MCF 10A (cell line): ENCODE measurements around the gene MCM5. TPM values are rescaled to one million over a fixed set of nuclear protein-coding genes. Genes with fewer than 3 reads are reported as not detected.

ENCODE experiments used
- Bru-seq: library from RNA; stranded (reverse); fragments of 400-500 nt; gene quantifications from one replicate; lab custom pipeline; 2021; lab: Mats Ljungman, UMichigan
- BruChase-seq, 2 experiments: library from RNA; stranded (reverse); fragments of 400-500 nt; gene quantifications; one replicate each; lab custom pipeline; 2021; lab: Mats Ljungman, UMichigan
- BruUV-seq: library from RNA; stranded (reverse); fragments of 400-500 nt; replicated peaks from 2 replicates; lab custom pipeline; 2021; lab: Mats Ljungman, UMichigan
- CTCF ChIA-PET: fragments of 300-600 bp; sonication (Branson Sonifier 250); formaldehyde crosslinking; extraction: SDS; loops from one replicate; lab custom pipeline; 2021; ENCODE audit warnings: antibody characterized with exemption, inconsistent platforms; lab: Yijun Ruan, JAX
- POLR2A ChIA-PET: fragments of 300-600, 350-650 bp; sonication (Branson Sonifier 250); formaldehyde crosslinking; extraction: SDS; loops from one replicate; lab custom pipeline; 2020; ENCODE audit warnings: antibody characterized with exemption, inconsistent platforms; lab: Yijun Ruan, JAX
- DNase-seq: peaks from one replicate; pipeline ENCODE4 v3.0.0-alpha.2; 2018; ENCODE audit not compliant: unreplicated experiment
- H3K27ac Mint-ChIP-seq: one replicate; pipeline ENCODE4 v1.8.0; 2022; ENCODE audit warnings: mild to moderate bottlenecking, low read depth, mixed read lengths; ENCODE audit not compliant: unreplicated experiment
- H3K27me3 Mint-ChIP-seq: one replicate; pipeline ENCODE4 v1.8.0; 2022; ENCODE audit warnings: mixed read lengths; ENCODE audit not compliant: insufficient read depth, unreplicated experiment
- H3K36me3 Mint-ChIP-seq: one replicate; pipeline ENCODE4 v1.8.0; 2022; ENCODE audit warnings: mild to moderate bottlenecking, moderate library complexity, mixed read lengths; ENCODE audit not compliant: insufficient read depth, unreplicated experiment
- H3K4me1 Mint-ChIP-seq: one replicate; pipeline ENCODE4 v1.8.0; 2022; ENCODE audit warnings: mixed read lengths; ENCODE audit not compliant: insufficient read depth, unreplicated experiment
- H3K4me3 Mint-ChIP-seq: one replicate; pipeline ENCODE4 v1.8.0; 2022; ENCODE audit warnings: mild to moderate bottlenecking, moderate library complexity, mixed read lengths; ENCODE audit not compliant: unreplicated experiment
- H3K9me3 Mint-ChIP-seq: one replicate; pipeline ENCODE4 v1.8.0; 2022; ENCODE audit warnings: mixed read lengths; ENCODE audit not compliant: unreplicated experiment
- intact Hi-C: fragments of 100-400 bp; cut with micrococcal nuclease; formaldehyde crosslinking; loops from 2 replicates; pipeline ENCODE4 v1.14.1; 2022
- long read RNA-seq: library from polyadenylated mRNA; stranded (forward); transcript quantifications from one replicate; pipeline ENCODE4 v2.0.0, GENCODE V29; 2022
- total RNA-seq: library from RNA; stranded (reverse); gene quantifications from 2 replicates; pipeline ENCODE4 v1.2.3, GENCODE V29; 2022
- TF ChIP-seq, protein P1 (sequence below): fragments of 200-600 bp; IDR thresholded peaks from one replicate; pipeline ENCODE4 v1.8.0; 2022; ENCODE audit warnings: antibody characterized with exemption, mild to moderate bottlenecking; ENCODE audit not compliant: unreplicated experiment

The MCM5 gene
- 26.2 and 35.0 TPM in 2 replicates for total RNA-seq
- percentile 46 among the genes with signal in this experiment for Bru-seq, nascent RNA
- BruChase-seq, experiment 1, labeled RNA remaining after a 6-hour chase, result percentile 51 among the genes with signal in this experiment
- percentile 44 among the genes with signal in this experiment for BruChase-seq, experiment 2, labeled RNA remaining after a 2-hour chase
- long read RNA-seq, transcript MCM5-201 (17 exons, 3,534 nt), result major isoform, 130 of 143 reads
- long read RNA-seq, partial matches to known transcripts, result 6 of 143 reads
- long read RNA-seq, other reads (novel, unspliced or antisense), result 7 of 143 reads

DNA sequence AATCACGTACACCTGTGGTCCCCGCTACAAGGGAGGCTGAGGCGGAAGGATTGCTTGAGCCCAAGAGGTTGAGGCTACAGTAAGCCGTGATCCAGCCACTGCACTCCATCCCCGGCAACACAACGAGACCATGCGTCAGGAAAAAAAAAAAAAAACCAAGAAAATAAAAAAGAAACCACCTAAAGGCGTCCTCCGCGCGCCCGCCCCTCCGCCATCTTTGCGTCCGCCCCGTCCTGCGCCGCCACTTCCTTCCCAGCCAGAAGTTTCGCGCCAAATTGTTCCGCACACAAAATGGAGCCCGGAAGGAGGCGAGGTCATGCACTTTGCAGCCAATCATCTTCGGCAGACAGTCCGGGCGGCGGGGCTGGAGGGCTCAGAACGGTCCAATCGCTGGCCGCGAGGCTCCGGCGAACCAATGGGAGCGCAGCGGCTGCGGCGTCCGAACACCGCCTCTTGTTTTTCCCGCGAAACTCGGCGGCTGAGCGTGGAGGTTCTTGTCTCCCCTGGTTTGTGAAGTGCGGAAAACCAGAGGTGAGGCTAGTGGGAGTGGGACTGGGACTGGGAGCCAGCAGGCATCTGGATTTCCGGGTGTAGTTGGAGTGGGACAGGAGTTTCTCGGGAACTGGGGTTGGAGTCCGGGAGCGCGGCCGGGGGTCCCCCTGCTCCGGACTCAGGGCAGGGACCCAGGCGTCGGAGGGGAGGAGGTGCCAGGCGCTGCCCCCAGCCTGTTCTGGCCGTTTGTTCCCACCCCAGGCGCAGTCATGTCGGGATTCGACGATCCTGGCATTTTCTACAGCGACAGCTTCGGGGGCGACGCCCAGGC is at the start of gene MCM5:
Gene MCM5, plus strand, starts transcription at position 463 of the 823 bp plus-strand sequence. Its CDS starts 299 bp downstream, at position 762.
- Mint-ChIP-seq H3K4me3 (peak within 1 kb of the TSS; percentile 99), H3K27ac (peak within 1 kb of the TSS; percentile 90), H3K4me1 (peaks cover 13% of the 10 kb centered on the region), H3K27me3 (no peaks in the 10 kb centered on the region), H3K9me3 (no peaks in the 10 kb centered on the region), H3K36me3 (peaks cover 30% of the 10 kb centered on the region)
- no TSS peak for BruUV-seq
- POLR2A ChIA-PET, result interaction anchor here (0.6 to 1.0 kb wide), 4 partner anchors 15 to 757 kb away, joined by 3 to 4 read pairs (median 3); partner anchors contain the start of gene TOM1
- intact Hi-C loops, result loop anchor here (2.0 kb wide), 1 partner anchor 19 kb away; the partner anchor contains the start of gene HMOX1
- peak; percentile 97 for DNase-seq
- CTCF ChIA-PET, result interaction anchor here (0.8 to 1.0 kb wide), 2 partner anchors 10 to 49 kb away, joined by 3 read pairs; no protein-coding TSS in a partner anchor
- TF ChIP-seq, protein P1, sequence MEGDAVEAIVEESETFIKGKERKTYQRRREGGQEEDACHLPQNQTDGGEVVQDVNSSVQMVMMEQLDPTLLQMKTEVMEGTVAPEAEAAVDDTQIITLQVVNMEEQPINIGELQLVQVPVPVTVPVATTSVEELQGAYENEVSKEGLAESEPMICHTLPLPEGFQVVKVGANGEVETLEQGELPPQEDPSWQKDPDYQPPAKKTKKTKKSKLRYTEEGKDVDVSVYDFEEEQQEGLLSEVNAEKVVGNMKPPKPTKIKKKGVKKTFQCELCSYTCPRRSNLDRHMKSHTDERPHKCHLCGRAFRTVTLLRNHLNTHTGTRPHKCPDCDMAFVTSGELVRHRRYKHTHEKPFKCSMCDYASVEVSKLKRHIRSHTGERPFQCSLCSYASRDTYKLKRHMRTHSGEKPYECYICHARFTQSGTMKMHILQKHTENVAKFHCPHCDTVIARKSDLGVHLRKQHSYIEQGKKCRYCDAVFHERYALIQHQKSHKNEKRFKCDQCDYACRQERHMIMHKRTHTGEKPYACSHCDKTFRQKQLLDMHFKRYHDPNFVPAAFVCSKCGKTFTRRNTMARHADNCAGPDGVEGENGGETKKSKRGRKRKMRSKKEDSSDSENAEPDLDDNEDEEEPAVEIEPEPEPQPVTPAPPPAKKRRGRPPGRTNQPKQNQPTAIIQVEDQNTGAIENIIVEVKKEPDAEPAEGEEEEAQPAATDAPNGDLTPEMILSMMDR, result no peak

- ChIA-PET CTCF (interaction anchor here (0.6 to 2.5 kb wide), 43 partner anchors 9 to 1460 kb away, joined by 3 to 18 read pairs (median 4); partner anchors contain the start of gene HMOX1), POLR2A (interaction anchor here (0.6 to 1.1 kb wide), 5 partner anchors 13 to 774 kb away, joined by 3 to 4 read pairs (median 3); partner anchors contain the start of gene TOM1)
- Mint-ChIP-seq H3K27me3 (no peaks in the 10 kb centered on the region), H3K9me3 (no peaks in the 10 kb centered on the region), H3K4me3 (peak overlapping the region; percentile 74), H3K36me3 (peaks cover 6% of the 10 kb centered on the region), H3K27ac (no peak overlapping the region), H3K4me1 (peaks cover 11% of the 10 kb centered on the region)
- TF ChIP-seq, protein P1, result peak; percentile 92
- peak; percentile 91 for DNase-seq
- intact Hi-C loops, result loop anchor here (1.0 to 2.0 kb wide), 7 partner anchors 30 to 774 kb away; partner anchors contain the start of gene HMOX1
- BruUV-seq, result no TSS peak
Measured at GRCh38 chr22:35350539-35351503, 49.1 kb upstream of the MCM5 start.

DNA sequence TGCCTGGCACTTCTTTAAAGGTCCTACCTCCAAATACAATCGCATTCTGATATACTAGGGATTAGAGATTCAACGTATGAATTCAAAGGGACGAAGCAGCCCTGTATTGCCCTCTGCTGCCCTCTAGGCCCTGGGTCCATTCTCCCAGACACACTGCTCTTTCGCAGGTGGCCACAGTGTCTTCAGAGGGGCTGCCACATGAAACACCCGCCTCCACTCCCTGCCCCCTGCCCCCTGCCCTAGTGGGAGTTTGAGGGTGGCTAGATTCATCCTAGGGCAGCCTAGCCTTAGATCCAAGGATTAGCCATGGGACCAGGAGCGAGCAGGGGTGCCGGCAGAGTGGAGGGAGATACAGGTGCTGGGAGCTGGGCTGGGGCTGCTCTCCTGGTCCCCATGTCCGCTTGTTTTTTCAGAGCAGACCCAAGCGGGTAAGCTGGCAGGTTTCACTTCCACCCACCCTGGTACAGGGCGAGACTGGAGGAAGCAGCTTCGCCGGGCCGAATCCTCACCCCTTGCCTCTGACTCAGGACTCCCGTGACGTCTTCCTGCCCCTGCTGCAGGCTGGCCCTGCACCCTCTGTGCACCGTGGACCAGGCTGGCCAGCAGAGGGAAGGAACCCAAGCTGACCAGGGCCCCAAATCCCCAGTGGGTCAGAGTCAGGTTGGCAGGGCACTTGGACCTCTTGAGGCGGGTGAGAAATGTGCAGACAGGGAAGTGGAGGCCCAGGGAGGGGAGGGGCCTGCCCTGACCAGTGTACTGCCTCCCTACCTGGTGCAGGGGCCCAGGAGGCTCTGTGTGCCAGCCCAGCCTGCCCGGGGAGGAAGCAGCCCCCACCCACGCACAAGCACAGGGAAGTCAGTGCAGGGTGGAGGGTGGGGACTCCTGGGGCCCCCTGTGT is 47.5 kb upstream of the MCM5 start:
- Mint-ChIP-seq H3K9me3 (no peaks in the 10 kb centered on the region), H3K4me3 (no peak overlapping the region), H3K27ac (no peak overlapping the region), H3K27me3 (no peaks in the 10 kb centered on the region), H3K36me3 (peaks cover 6% of the 10 kb centered on the region), H3K4me1 (peaks cover 11% of the 10 kb centered on the region)
- intact Hi-C loops, result no loop called here
- DNase-seq, result no peak
- TF ChIP-seq, protein P1, result no peak
- POLR2A ChIA-PET, result interaction anchor here (1.7 kb wide), 1 partner anchor 28 kb away, joined by 3 read pairs; the partner anchor contains the start of gene HMOX1
- CTCF ChIA-PET, result interaction anchor here (0.7 to 1.5 kb wide), 5 partner anchors 24 to 772 kb away, joined by 3 to 10 read pairs (median 3); no protein-coding TSS in a partner anchor
- no TSS peak for BruUV-seq
